ENCODE data around the gene NOL6.

DNA sequence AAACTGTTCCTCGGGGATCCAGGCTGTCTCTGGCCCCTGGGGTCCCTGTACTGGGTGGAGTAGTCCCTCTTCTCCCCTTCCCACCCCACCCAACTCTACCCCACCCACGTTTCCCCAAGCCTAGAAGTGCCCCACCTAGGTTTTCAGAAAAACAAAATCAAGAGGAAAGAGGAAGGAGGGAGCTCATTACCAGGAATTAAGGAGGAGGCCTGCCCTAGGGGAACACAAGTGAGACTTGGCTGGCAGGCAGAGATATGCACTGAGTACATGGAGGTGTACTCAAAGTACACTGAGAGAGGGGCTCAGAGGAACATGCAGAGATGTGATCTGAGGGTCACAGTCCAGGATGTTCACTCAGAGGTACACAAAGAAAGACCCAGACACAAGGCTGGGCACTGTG lies 36.5 kb downstream of the NOL6 start:
- TF ChIP-seq, protein P1, sequence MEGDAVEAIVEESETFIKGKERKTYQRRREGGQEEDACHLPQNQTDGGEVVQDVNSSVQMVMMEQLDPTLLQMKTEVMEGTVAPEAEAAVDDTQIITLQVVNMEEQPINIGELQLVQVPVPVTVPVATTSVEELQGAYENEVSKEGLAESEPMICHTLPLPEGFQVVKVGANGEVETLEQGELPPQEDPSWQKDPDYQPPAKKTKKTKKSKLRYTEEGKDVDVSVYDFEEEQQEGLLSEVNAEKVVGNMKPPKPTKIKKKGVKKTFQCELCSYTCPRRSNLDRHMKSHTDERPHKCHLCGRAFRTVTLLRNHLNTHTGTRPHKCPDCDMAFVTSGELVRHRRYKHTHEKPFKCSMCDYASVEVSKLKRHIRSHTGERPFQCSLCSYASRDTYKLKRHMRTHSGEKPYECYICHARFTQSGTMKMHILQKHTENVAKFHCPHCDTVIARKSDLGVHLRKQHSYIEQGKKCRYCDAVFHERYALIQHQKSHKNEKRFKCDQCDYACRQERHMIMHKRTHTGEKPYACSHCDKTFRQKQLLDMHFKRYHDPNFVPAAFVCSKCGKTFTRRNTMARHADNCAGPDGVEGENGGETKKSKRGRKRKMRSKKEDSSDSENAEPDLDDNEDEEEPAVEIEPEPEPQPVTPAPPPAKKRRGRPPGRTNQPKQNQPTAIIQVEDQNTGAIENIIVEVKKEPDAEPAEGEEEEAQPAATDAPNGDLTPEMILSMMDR (IDR thresholded peaks at IDR 0.05) = no peak
- TF ChIP-seq ZFX (IDR thresholded peaks at IDR 0.05; ENCODE audit: borderline replicate concordance) = no peak

Data from 22Rv1 (cell line).